AML-193 (cell line): Measurements from ENCODE around the gene MGLL.

Source experiments
- DNase-seq, 2 experiments: peaks; one replicate each; lab custom pipeline; 2025; lab: John Stamatoyannopoulos, UW

The MGLL gene

DNA sequence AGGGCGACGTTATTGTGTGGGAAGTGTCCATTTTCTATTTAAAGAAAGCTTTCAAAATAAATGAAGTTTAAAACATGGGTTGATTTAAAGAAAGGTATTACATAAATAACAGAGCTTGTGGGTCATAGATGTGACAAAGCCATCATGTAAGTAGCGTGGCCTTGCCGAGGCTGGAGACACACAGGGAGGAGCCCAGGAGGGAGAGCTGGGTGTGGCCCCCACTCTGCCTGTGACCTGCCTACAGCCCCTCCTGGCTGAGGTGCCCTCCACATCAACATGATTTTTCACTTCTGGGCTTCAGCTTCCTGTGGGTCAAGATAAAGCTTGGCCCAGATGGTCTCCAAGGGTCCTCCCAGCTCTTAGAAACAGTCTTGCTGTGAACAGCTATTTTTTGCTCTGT, 12.5 kb upstream of the MGLL start:
- DNase-seq, result no peak

DNA sequence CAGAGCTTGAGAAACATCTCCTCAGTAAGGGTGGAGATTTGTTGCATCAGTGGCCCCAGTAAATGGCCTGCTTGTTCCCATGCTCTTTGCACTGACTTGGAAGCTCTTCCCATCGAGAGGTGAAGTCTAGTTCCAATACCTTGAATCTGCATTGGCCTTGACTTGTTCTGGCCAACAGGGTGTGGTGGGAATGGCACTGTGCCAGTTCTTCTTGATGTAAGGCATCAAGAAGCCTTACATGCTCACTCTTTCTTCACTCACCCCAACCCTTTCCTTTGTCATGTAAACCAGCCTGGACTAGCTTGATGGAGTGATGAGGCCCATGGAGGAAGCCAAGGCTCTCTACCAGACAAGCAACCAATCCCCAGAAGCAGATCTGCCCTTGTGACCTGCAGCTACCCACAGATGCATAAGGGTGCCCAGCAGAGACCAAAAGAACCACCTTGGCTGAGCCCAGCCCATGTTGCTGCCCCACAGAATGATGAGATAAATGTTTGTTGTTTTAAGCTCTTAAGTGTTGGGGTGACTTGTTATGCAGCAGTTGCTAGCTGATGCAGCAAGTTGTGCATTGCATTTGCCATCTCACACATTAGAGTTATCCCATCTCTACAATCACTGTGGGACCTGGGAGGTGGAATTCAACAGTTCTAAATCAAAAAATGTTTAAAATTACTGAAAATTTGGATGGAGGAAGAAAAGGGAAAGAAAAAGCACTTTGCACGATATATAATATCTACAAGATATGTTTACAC, 11.1 kb upstream of the MGLL start:
- DNase-seq, result no peak

DNA sequence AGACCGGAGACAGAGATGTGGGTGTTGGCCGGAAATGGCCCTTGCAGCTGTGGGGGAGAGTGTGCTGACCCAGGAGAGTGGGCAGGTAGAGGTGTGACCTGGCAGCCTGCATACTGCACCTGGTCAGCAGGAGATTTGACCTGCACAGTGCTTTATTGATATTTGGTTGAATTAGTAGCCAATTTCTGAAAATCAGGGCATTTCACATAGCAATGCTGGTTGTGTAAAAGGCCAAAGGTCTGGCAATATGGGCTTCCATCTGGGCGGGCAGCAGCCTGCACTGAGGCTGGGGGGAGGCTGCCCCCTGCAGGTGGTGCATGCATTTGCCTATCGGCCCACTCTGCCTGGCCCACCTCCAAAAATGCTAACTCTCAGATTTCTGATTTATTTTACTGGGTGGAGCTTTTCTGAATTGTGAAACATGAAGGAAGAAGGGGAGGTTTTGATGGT, 9.4 kb upstream of the MGLL start:
- DNase-seq, result peak; percentile 56 to 75

- DNase-seq, result no peak
Measured at GRCh38 chr3:127829537-127829936, 7.2 kb upstream of the MGLL start.

DNA sequence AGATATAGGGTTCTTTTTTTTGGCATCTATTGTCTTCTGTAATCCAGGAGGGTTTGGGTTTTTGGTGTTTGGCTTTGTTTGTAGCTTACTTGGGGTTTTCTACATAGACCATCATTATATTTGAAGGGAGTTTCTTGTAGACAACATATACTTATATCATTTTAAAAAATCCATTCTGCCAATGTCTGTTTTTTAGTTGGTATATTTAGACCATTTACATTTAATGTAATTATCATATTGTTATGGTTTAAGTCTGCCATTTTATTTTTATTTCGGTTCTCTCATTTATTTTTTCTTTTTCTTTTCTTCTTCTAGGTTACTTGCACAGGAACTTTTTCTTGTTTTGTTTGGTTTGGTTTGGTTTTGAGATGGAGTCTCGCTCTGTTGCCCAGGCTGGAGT, 5.5 kb upstream of the MGLL start:
- DNase-seq, result no peak

- no peak for DNase-seq
Measured at GRCh38 chr3:127825756-127826155, 3.4 kb upstream of the MGLL start.

DNA sequence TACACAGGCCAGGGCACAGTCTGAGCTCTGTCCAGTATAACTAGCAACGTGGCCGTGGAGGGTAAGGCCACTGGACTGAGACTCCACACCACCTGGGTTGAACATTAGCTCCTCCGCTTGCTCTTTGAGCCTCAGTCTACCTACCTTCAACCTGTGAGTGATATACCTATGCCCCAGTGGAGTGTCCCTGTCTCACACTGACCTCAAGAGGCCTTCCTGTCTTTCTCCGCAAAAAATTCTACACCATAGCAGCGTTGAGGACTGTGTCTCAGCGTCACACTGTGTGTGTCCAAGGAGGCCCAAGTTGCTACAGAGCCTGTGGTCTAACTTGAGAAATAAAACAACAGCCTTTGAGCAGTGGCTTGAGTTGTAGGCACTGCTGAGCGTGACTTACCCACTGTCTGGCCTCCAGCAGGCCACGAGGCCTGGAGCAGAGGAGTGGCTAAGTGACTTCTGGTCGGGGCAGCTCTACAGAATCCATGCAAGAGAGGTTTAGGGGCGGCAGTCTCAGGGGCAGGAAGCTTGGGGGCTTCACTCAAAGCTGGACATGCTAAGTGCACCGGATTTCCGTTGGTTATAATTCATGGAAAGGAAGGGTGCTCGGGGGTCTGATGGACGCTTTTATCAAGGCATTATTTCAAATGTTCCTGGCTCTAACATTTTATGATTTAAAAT, 2.0 kb upstream of the MGLL start:
- DNase-seq, result no peak

DNA sequence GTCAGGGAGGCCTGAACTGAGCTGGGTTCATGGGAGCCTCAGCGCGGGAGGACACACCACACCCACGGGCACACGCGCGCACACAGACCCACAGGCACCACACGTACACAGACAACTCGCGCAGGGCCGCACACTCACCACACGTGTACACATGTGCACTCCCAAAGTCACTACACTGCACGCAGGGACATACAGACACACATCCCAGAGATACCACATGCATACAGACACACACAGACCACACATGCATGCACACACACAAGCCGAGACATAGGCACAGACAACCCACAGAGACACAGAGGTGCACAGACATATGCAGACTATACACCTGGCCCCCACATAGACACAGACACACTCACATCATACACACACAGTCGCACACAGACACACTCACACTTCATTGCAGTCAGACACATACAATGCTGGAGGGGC, 1.1 kb upstream of the MGLL start:
- DNase-seq, result no peak

- DNase-seq, result peak; percentile 48 to 50
Measured at GRCh38 chr3:127822682-127823425, 539 bp upstream of the MGLL start.

DNA sequence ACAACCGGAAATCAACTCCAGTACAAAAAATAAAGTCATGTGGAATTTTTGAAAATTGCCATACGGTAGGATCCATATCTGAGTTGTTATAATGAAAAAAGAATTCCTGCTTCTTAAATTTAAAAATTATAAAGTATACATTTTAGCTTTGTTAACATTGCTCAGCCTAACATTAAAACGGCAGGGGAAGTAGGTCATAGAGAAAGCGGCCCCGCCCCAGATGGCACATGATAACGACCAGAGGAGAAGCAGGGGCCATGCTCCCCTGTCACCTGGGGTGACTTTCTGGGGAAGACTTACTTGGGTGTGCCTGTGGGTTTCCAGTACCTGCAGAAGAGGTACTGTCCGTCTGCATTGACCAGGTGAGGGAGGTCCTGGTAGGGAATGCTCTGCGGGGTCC, 921 bp downstream of the MGLL start:
- peak; percentile 69 to 72 for DNase-seq

GRCh38 chr3:127820826-127821313, 1.4 kb downstream of the MGLL start:
- no peak for DNase-seq

- DNase-seq, result peak; percentile 92 to 93
Measured at GRCh38 chr3:127820221-127820825, 2.0 kb downstream of the MGLL start.

GRCh38 chr3:127819656-127820055, 2.7 kb downstream of the MGLL start:
- DNase-seq, result no peak

DNA sequence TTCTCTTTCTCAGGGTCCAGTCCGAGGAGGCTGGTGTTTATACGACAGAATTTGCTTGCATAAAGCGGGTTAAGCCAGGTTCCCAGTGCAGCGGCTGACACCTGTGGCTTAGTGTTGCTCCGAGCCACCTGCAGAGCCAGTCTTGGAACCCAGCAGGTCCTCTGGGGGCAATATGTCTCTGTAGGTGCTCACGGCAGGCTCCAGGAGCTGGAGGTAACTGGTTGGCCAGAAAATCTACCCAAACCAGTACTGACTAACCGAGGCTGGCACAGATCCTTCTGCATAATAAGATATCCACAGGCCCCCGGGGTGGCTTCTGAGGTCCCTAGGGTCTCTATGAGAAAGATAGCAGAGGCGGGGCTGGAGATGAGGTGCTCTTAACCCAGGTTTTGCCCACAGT, 3.2 kb downstream of the MGLL start:
- no peak for DNase-seq

DNA sequence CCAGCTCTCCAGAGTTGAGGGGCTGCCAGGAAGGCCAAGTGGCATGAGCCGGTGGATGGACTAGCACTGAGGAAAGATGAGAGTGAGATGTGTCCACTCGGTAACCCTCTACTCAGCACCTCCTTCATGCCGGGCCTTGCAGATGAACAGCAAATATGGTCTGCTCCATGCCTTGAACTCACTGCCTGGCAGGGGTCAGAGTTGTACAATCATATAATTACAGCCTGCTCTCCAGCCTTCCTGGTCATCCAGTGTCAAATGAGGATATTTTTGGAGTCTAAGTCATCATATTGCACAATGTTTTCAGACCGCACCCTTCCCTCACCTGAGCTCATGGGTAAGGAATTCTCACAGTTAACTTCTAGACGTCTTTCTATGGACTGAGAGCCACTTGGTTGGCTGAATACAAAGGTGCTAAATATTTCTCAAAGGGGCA, 4.9 kb downstream of the MGLL start:
- DNase-seq, result no peak

DNA sequence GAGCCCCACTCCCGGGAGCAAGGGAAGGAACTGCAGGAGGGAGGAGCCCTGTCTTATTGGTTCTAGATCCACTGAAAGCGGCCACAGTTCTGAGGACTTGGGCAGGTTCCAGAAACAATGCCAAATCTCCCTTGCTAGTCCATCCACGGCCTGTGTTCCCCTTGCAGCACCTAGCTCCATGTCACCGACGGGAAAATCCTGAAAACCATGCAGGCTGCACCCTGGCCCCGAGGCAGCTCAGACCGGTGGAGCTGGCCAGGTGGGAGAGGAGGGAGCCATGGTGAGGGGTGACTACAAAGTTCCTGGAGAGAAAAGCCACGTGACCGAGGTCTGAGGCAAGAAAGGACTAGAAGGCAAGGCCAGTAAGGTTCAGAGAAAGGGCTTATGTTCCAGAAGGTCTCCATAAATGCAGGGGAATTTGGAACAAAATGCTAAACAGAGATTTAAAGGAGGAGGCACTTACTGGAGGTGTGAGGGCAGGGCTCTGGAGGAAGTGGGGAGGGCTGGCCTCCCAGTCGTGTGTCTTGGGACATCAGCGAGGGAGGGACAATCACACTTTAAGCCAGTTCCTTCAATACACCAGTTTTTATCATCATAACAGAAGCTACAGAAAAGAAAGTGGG, 5.4 kb downstream of the MGLL start:
- no peak for DNase-seq

GRCh38 chr3:127815641-127816605, 6.4 kb downstream of the MGLL start:
- DNase-seq, result no peak

DNA sequence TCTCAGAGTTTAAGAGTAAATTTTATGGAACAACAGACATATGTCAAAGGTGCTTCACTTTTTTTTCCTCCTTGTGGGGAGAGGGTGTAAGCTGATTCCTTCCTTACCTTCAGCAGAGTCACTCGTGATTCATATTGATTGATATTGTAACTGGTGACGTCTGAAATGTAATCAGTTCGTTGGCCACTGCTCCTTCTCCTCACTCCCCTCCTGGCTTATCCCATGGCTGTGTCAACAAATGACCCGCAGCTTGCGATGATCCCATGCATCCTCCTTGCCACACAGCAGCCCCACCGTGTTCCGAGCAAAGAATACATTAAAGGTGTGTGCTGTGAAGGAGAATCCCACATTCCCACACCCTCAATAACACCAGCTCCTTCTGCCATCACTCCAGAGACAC, 7.3 kb downstream of the MGLL start:
- no peak for DNase-seq

GRCh38 chr3:127814325-127814781, 8.0 kb downstream of the MGLL start:
- DNase-seq, result no peak

GRCh38 chr3:127812151-127812550, 10.2 kb downstream of the MGLL start:
- no peak for DNase-seq
